ENCODE results near the gene VPS11. TPM values are rescaled to one million over a fixed set of nuclear protein-coding genes. Genes with fewer than 3 reads are reported as not detected.

Gene VPS11
- total and polyA plus RNA-seq, 4 donors = 28.1 to 57.8 (median 49.6) TPM

- no peak for DNase-seq (ENCODE audit: low read depth in 4 of 6, low spot score in 6 of 6)
- H3K27me3 ChIP-seq (ENCODE audit: control insufficient read depth, insufficient read depth, low read length) = no peaks in the 10 kb centered on the region
- H3K4me3 ChIP-seq (ENCODE audit: low read depth, low read length) = no peak overlapping the region
- H3K27ac ChIP-seq (ENCODE audit: low read depth, low read length) = no peak overlapping the region
- 65% methylated on average over 3 of the region's 5 CpGs for whole genome bisulfite sequencing (ENCODE audit: insufficient coverage)
- no peaks in the 10 kb centered on the region for H3K9me3 ChIP-seq (ENCODE audit: control insufficient read depth, insufficient read depth, low read length)
- H3K4me1 ChIP-seq (ENCODE audit: control insufficient read depth, insufficient read depth, low read length) = peaks cover 4% of the 10 kb centered on the region
- peaks cover 64% of the 10 kb centered on the region for H3K36me3 ChIP-seq (ENCODE audit: control insufficient read depth, insufficient read depth, low read length)
Observed at GRCh38 chr11:119126675-119127268, 59.2 kb downstream of the VPS11 start.

- peaks cover 71% of the 10 kb centered on the region for H3K36me3 ChIP-seq (ENCODE audit: control insufficient read depth, insufficient read depth, low read length)
- no peaks in the 10 kb centered on the region for H3K4me1 ChIP-seq (ENCODE audit: control insufficient read depth, insufficient read depth, low read length)
- no peak overlapping the region for H3K27ac ChIP-seq (ENCODE audit: low read depth, low read length)
- WGBS (ENCODE audit: insufficient coverage) = 81% methylated on average over 3 of the region's 3 CpGs
- no peaks in the 10 kb centered on the region for H3K9me3 ChIP-seq (ENCODE audit: control insufficient read depth, insufficient read depth, low read length)
- H3K27me3 ChIP-seq (ENCODE audit: control insufficient read depth, insufficient read depth, low read length) = no peaks in the 10 kb centered on the region
- no peak overlapping the region for H3K4me3 ChIP-seq (ENCODE audit: low read depth, low read length)
- DNase-seq (ENCODE audit: low read depth in 4 of 6, low spot score in 6 of 6) = no peak
Observed at GRCh38 chr11:119130662-119131061, 63.0 kb downstream of the VPS11 start.

Other genes with a start within 250 kb of the VPS11 start
- gene CXCR5, start 183.9 kb upstream of the VPS11 start, total RNA-seq = not detected
- not detected for gene CXCR5, start 183.9 kb upstream of the VPS11 start, polyA plus RNA-seq (ENCODE audit: insufficient read length in 2 of 2)
- 10 to 100 TPM; 11.0 to 15.0 TPM for gene BCL9L, start 141.9 kb upstream of the VPS11 start, total RNA-seq
- gene BCL9L, start 141.9 kb upstream of the VPS11 start, polyA plus RNA-seq (ENCODE audit: insufficient read length in 2 of 2) = 10 to 100 TPM; 47.8 to 51.5 TPM
- under 1 TPM in 1 of 2 donors, not detected in 1; 0.17 TPM for gene UPK2, start 111.5 kb upstream of the VPS11 start, total RNA-seq
- 1 to 10 TPM; 3.3 to 3.5 TPM for gene UPK2, start 111.5 kb upstream of the VPS11 start, polyA plus RNA-seq (ENCODE audit: insufficient read length in 2 of 2)
- gene FOXR1, start 96.1 kb upstream of the VPS11 start, total RNA-seq = not detected
- under 1 TPM; 0.67 to 0.68 TPM for gene FOXR1, start 96.1 kb upstream of the VPS11 start, polyA plus RNA-seq (ENCODE audit: insufficient read length in 2 of 2)
- gene CENATAC, start 69.7 kb upstream of the VPS11 start, total RNA-seq = 10 to 100 TPM; 25.6 to 37.5 TPM
- gene CENATAC, start 69.7 kb upstream of the VPS11 start, polyA plus RNA-seq (ENCODE audit: insufficient read length in 2 of 2) = 10 to 100 TPM; 33.5 to 66.9 TPM
- 1,000 to 10,000 TPM in 1 of 2 donors, 100 to 1,000 TPM in 1; 451 to 1,390 TPM for gene RPS25, start 49.5 kb upstream of the VPS11 start, total RNA-seq
- gene RPS25, start 49.5 kb upstream of the VPS11 start, polyA plus RNA-seq (ENCODE audit: insufficient read length in 2 of 2) = 100 to 1,000 TPM; 677 to 714 TPM
- gene TRAPPC4, start 49.1 kb upstream of the VPS11 start, total RNA-seq = 10 to 100 TPM; 61.3 to 97.4 TPM
- 100 to 1,000 TPM; 108 to 145 TPM for gene TRAPPC4, start 49.1 kb upstream of the VPS11 start, polyA plus RNA-seq (ENCODE audit: insufficient read length in 2 of 2)
- gene SLC37A4, start 36.9 kb upstream of the VPS11 start, total RNA-seq = 10 to 100 TPM in 1 of 2 donors, 1 to 10 TPM in 1; 8.1 to 16.8 TPM
- gene SLC37A4, start 36.9 kb upstream of the VPS11 start, polyA plus RNA-seq (ENCODE audit: insufficient read length in 2 of 2) = 10 to 100 TPM; 21.5 to 26.1 TPM
- 10 to 100 TPM; 70.8 to 84.5 TPM for gene HYOU1, start 10.6 kb upstream of the VPS11 start, total RNA-seq
- gene HYOU1, start 10.6 kb upstream of the VPS11 start, polyA plus RNA-seq (ENCODE audit: insufficient read length in 2 of 2) = 10 to 100 TPM; 90.3 to 93.9 TPM
- gene HMBS, start 17.1 kb downstream of the VPS11 start, total RNA-seq = 10 to 100 TPM in 1 of 2 donors, 1 to 10 TPM in 1; 4.0 to 15.7 TPM
- 10 to 100 TPM; 23.0 to 31.1 TPM for gene HMBS, start 17.1 kb downstream of the VPS11 start, polyA plus RNA-seq (ENCODE audit: insufficient read length in 2 of 2)
- gene DPAGT1, start 34.0 kb downstream of the VPS11 start, total RNA-seq = 10 to 100 TPM; 12.9 to 23.0 TPM
- gene DPAGT1, start 34.0 kb downstream of the VPS11 start, polyA plus RNA-seq (ENCODE audit: insufficient read length in 2 of 2) = 10 to 100 TPM; 41.3 to 44.3 TPM
- 10 to 100 TPM in 1 of 2 donors, 1 to 10 TPM in 1; 9.7 to 12.6 TPM for gene C2CD2L, start 39.5 kb downstream of the VPS11 start, total RNA-seq
- gene C2CD2L, start 39.5 kb downstream of the VPS11 start, polyA plus RNA-seq (ENCODE audit: insufficient read length in 2 of 2) = 10 to 100 TPM; 33.5 to 35.3 TPM
- gene HINFP, start 53.8 kb downstream of the VPS11 start, total RNA-seq = 10 to 100 TPM; 15.5 to 22.9 TPM
- 10 to 100 TPM; 26.2 to 38.4 TPM for gene HINFP, start 53.8 kb downstream of the VPS11 start, polyA plus RNA-seq (ENCODE audit: insufficient read length in 2 of 2)
- 1 to 10 TPM; 2.1 to 5.6 TPM for gene ABCG4, start 81.2 kb downstream of the VPS11 start, total RNA-seq
- gene ABCG4, start 81.2 kb downstream of the VPS11 start, polyA plus RNA-seq (ENCODE audit: insufficient read length in 2 of 2) = 10 to 100 TPM; 11.8 to 16.9 TPM
- gene NLRX1, start 100.9 kb downstream of the VPS11 start, total RNA-seq = 10 to 100 TPM in 1 of 2 donors, 1 to 10 TPM in 1; 8.9 to 15.6 TPM
- gene NLRX1, start 100.9 kb downstream of the VPS11 start, polyA plus RNA-seq (ENCODE audit: insufficient read length in 2 of 2) = 10 to 100 TPM in 1 of 2 donors, 1 to 10 TPM in 1; 9.5 to 10.2 TPM
- gene NHERF4, start 117.7 kb downstream of the VPS11 start, total RNA-seq = under 1 TPM in 1 of 2 donors, not detected in 1; 0.28 TPM
- 1 to 10 TPM in 1 of 2 donors, under 1 TPM in 1; 0.29 to 1.1 TPM for gene NHERF4, start 117.7 kb downstream of the VPS11 start, polyA plus RNA-seq (ENCODE audit: insufficient read length in 2 of 2)
- gene CBL, start 138.5 kb downstream of the VPS11 start, total RNA-seq = 10 to 100 TPM; 13.4 to 19.2 TPM
- gene CBL, start 138.5 kb downstream of the VPS11 start, polyA plus RNA-seq (ENCODE audit: insufficient read length in 2 of 2) = 10 to 100 TPM; 25.3 to 37.4 TPM
- gene MCAM, start 249.3 kb downstream of the VPS11 start, total RNA-seq = 100 to 1,000 TPM in 1 of 2 donors, 10 to 100 TPM in 1; 99.4 to 108 TPM
- 100 to 1,000 TPM in 1 of 2 donors, 10 to 100 TPM in 1; 79.6 to 106 TPM for gene MCAM, start 249.3 kb downstream of the VPS11 start, polyA plus RNA-seq (ENCODE audit: insufficient read length in 2 of 2)